ENCODE data around the gene IL17RD. TPM values are rescaled to one million over a fixed set of nuclear protein-coding genes. Genes with fewer than 3 reads are reported as not detected.

The IL17RD gene
- polyA plus RNA-seq, 1 of the 3 experiments (the other 2 are of a cell fraction) = 2.4 TPM

GRCh38 chr3:57060089-57060821, 104.9 kb downstream of the IL17RD start, which contains the start of gene SPATA12 (continued):
- TF ChIP-seq ZBTB33 (IDR thresholded peaks at IDR 0.05; ENCODE audit: borderline replicate concordance, low read depth) = no peak
- TF ChIP-seq RFX5 (IDR thresholded peaks at IDR 0.05; ENCODE audit: low read length) = no peak
- no peak for TF ChIP-seq RAD21 (IDR thresholded peaks at IDR 0.05; ENCODE audit: low read length)
- TF ChIP-seq ELF1 (IDR thresholded peaks at IDR 0.05) = peak; percentile 28; the same call in 1 of the 2 replicates

GRCh38 chr3:57059411-57059810, 105.7 kb downstream of the IL17RD start:
- peaks cover 4% of the 10 kb centered on the region for H3F3A ChIP-seq (replicated peaks; ENCODE audit: insufficient read depth)
- ChIA-PET CTCF (interaction anchor here (1.4 to 1.5 kb wide), 2 partner anchors 18 to 64 kb away, joined by 4 read pairs; no protein-coding TSS in a partner anchor), POLR2A (no interaction called here)
- H3K27me3 ChIP-seq (ENCODE audit: insufficient read depth) = no peaks in the 10 kb centered on the region
- no peaks in the 10 kb centered on the region for H3K79me2 ChIP-seq (ENCODE audit: insufficient read depth)
- no peak overlapping the region for H3K4me2 ChIP-seq
- no peaks in the 10 kb centered on the region for H4K20me1 ChIP-seq (ENCODE audit: insufficient read depth)
- H3K9me3 ChIP-seq = no peaks in the 10 kb centered on the region
- DNase-seq = peak; percentile 56
- H2AFZ ChIP-seq (ENCODE audit: low read depth) = no peak overlapping the region
- no peak overlapping the region for H3K4me3 ChIP-seq (ENCODE audit: low read depth in 2 of 2, low read length in 1 of 2)
- TF ChIP-seq SMC3 (IDR thresholded peaks at IDR 0.05; ENCODE audit: low read depth, low read length) (no peak), POLR2AphosphoS5 (IDR thresholded peaks at IDR 0.05; ENCODE audit: low read depth, low read length) (no peak), GATA2 (CRISPR knock-in tag; IDR thresholded peaks at IDR 0.05) (peak; percentile 13; the same call in 1 of the 2 replicates), FOXJ3 (CRISPR knock-in tag; IDR thresholded peaks at IDR 0.05) (no peak), FOXM1 (IDR thresholded peaks at IDR 0.05; ENCODE audit: low read depth) (no peak), TEAD4 (IDR thresholded peaks at IDR 0.05; ENCODE audit: borderline replicate concordance, insufficient read depth) (no peak), GABPA (IDR thresholded peaks at IDR 0.05; ENCODE audit: low read depth) (no peak)
- no peak overlapping the region for H3K9ac ChIP-seq
- H3K4me1 ChIP-seq (ENCODE audit: control insufficient read depth in 1 of 2, insufficient read depth in 2 of 2, low read depth in 1 of 2, low read length in 1 of 2) = no peaks in the 10 kb centered on the region; a peak in 1 of 4 replicates
- H3K36me3 ChIP-seq (replicated peaks in 1 of 2; ENCODE audit: control insufficient read depth in 1 of 2, insufficient read depth in 2 of 2, low read length in 1 of 2) = no peaks in the 10 kb centered on the region
- no peak overlapping the region for H3K27ac ChIP-seq (ENCODE audit: low read depth in 2 of 2, low read length in 1 of 2)
- no peaks in the 10 kb centered on the region for H3K9me2 ChIP-seq
- 51% methylated on average over 3 of the region's 3 CpGs for WGBS (ENCODE audit: low lambda C conversion rate)

GRCh38 chr3:57057351-57057750, 107.8 kb downstream of the IL17RD start:
- peaks cover 6% of the 10 kb centered on the region for H3F3A ChIP-seq (replicated peaks; ENCODE audit: insufficient read depth)
- no peak overlapping the region for H2AFZ ChIP-seq (ENCODE audit: low read depth)
- CTCF ChIA-PET = no interaction called here
- H3K9me2 ChIP-seq = no peaks in the 10 kb centered on the region
- no peak for DNase-seq
- POLR2A ChIA-PET = no interaction called here
- no peaks in the 10 kb centered on the region for H3K9me3 ChIP-seq
- TF ChIP-seq ELF1 (IDR thresholded peaks at IDR 0.05) (no peak), NRF1 (IDR thresholded peaks at IDR 0.05; ENCODE audit: low read depth, low read length) (no peak), USF1 (IDR thresholded peaks at IDR 0.05; ENCODE audit: borderline replicate concordance, low read depth) (no peak), MAX (IDR thresholded peaks at IDR 0.05; ENCODE audit: low read depth) (no peak), EP300 (IDR thresholded peaks at IDR 0.05; ENCODE audit: borderline replicate concordance in 1 of 2, low read depth in 1 of 2, low read length in 1 of 2) (no peak), TEAD4 (IDR thresholded peaks at IDR 0.05; ENCODE audit: borderline replicate concordance, insufficient read depth) (no peak), RFX5 (IDR thresholded peaks at IDR 0.05; ENCODE audit: low read length) (no peak), GABPA (IDR thresholded peaks at IDR 0.05; ENCODE audit: low read depth) (no peak), RXRA (IDR thresholded peaks at IDR 0.05; ENCODE audit: borderline replicate concordance, low read depth) (no peak)
- no peaks in the 10 kb centered on the region; a peak in 1 of 4 replicates for H3K4me1 ChIP-seq (ENCODE audit: control insufficient read depth in 1 of 2, insufficient read depth in 2 of 2, low read depth in 1 of 2, low read length in 1 of 2)
- no peak overlapping the region for H3K4me3 ChIP-seq (ENCODE audit: low read depth in 2 of 2, low read length in 1 of 2)
- no peaks in the 10 kb centered on the region for H3K36me3 ChIP-seq (replicated peaks in 1 of 2; ENCODE audit: control insufficient read depth in 1 of 2, insufficient read depth in 2 of 2, low read length in 1 of 2)
- no peaks in the 10 kb centered on the region for H3K79me2 ChIP-seq (ENCODE audit: insufficient read depth)
- H3K27me3 ChIP-seq (ENCODE audit: insufficient read depth) = no peaks in the 10 kb centered on the region
- no peak overlapping the region for H3K27ac ChIP-seq (ENCODE audit: low read depth in 2 of 2, low read length in 1 of 2)
- no peak overlapping the region for H3K4me2 ChIP-seq
- H4K20me1 ChIP-seq (ENCODE audit: insufficient read depth) = no peaks in the 10 kb centered on the region
- WGBS (ENCODE audit: low lambda C conversion rate) = 83% methylated on average over 6 of the region's 6 CpGs
- H3K9ac ChIP-seq = no peak overlapping the region

Measured in SK-N-SH (cell line).